Measurements from ENCODE around the gene ALDH3B2. TPM values are rescaled to one million over a fixed set of nuclear protein-coding genes. Genes with fewer than 3 reads are reported as not detected.

ALDH3B2 gene
- total RNA-seq, 3 donors from 2014 or later = 0.32 to 62.3 (median 44.1) TPM

GRCh38 chr11:67646535-67647336, 27.7 kb downstream of the ALDH3B2 start:
- intact Hi-C loops (cut with DNase I; ENCODE audit: low total_unique reads) = no loop called here
- no peak for DNase-seq (ENCODE audit: low spot score in 2 of 2)
- Histone ChIP-seq H3K9me3 (no peaks in the 10 kb centered on the region), H3K27me3 (no peaks in the 10 kb centered on the region), H3K4me3 (no peak overlapping the region), H3K27ac (no peak overlapping the region), H3K36me3 (no peaks in the 10 kb centered on the region), H3K4me1 (no peaks in the 10 kb centered on the region)
- TF ChIP-seq CTCF (IDR thresholded peaks at IDR 0.05) = no peak
- no peak for TF ChIP-seq POLR2AphosphoS5 (IDR thresholded peaks at IDR 0.05)
- TF ChIP-seq POLR2A (IDR thresholded peaks at IDR 0.05) = no peak

- H3K27me3 ChIP-seq = peaks cover 0 to 6% of the 10 kb centered on the region in 2 donors
Measured at GRCh38 chr11:67645521-67646461, 28.6 kb downstream of the ALDH3B2 start.

GRCh38 chr11:67644472-67645418, 29.7 kb downstream of the ALDH3B2 start:
- H3K4me3 ChIP-seq = no peak overlapping the region
- DNase-seq (ENCODE audit: low spot score in 2 of 2) = no peak
- peaks cover 0 to 16% of the 10 kb centered on the region in 2 donors for H3K27me3 ChIP-seq
- no peak overlapping the region for H3K27ac ChIP-seq
- H3K4me1 ChIP-seq = no peaks in the 10 kb centered on the region
- H3K9me3 ChIP-seq = no peaks in the 10 kb centered on the region
- intact Hi-C loops (cut with DNase I; ENCODE audit: low total_unique reads) = no loop called here
- H3K36me3 ChIP-seq = no peaks in the 10 kb centered on the region
- TF ChIP-seq CTCF (IDR thresholded peaks at IDR 0.05) (no peak), POLR2AphosphoS5 (IDR thresholded peaks at IDR 0.05) (no peak), POLR2A (IDR thresholded peaks at IDR 0.05) (no peak)

More at GRCh38 chr11:67645521-67646461, 28.6 kb downstream of the ALDH3B2 start:
- intact Hi-C loops (cut with DNase I; ENCODE audit: low total_unique reads) = no loop called here
- no peaks in the 10 kb centered on the region for H3K4me1 ChIP-seq
- no peak overlapping the region for H3K4me3 ChIP-seq
- TF ChIP-seq POLR2AphosphoS5 (IDR thresholded peaks at IDR 0.05) (no peak), POLR2A (IDR thresholded peaks at IDR 0.05) (no peak), CTCF (IDR thresholded peaks at IDR 0.05) (no peak)
- no peak for DNase-seq (ENCODE audit: low spot score in 2 of 2)
- H3K27ac ChIP-seq = no peak overlapping the region
- H3K36me3 ChIP-seq = no peaks in the 10 kb centered on the region
- no peaks in the 10 kb centered on the region for H3K9me3 ChIP-seq

GRCh38 chr11:67644042-67644441, 30.4 kb downstream of the ALDH3B2 start:
- Histone ChIP-seq H3K27me3 (peaks cover 0 to 23% of the 10 kb centered on the region in 2 donors), H3K4me3 (no peak overlapping the region), H3K4me1 (no peaks in the 10 kb centered on the region), H3K9me3 (no peaks in the 10 kb centered on the region), H3K36me3 (no peaks in the 10 kb centered on the region), H3K27ac (no peak overlapping the region)
- DNase-seq (ENCODE audit: low spot score in 2 of 2) = no peak
- intact Hi-C loops (cut with DNase I; ENCODE audit: low total_unique reads) = no loop called here
- no peak for TF ChIP-seq POLR2A (IDR thresholded peaks at IDR 0.05)
- TF ChIP-seq CTCF (IDR thresholded peaks at IDR 0.05) = peak in 1 of 3 donors; percentile 12
- no peak for TF ChIP-seq POLR2AphosphoS5 (IDR thresholded peaks at IDR 0.05)

Data from breast epithelium (tissue), 4 donors.